IPS-NIHi7 (cell line): ENCODE data around the gene UBR2.
"Not testable (repeated sequence)": the region's sequence is repeated elsewhere in the genome, so short reads cannot be mapped to it uniquely, and the experiment has no call there.

Experiments used
- DNase-seq: peaks from one replicate; pipeline ENCODE4 v3.0.0; 2012; ENCODE audit warnings: mixed read lengths; ENCODE audit errors: extremely low spot score

UBR2 gene

GRCh38 chr6:42618105-42618504 is 54.3 kb downstream of the UBR2 start:
- DNase-seq = peak; percentile 10

- DNase-seq = peak; percentile 31
Observed at GRCh38 chr6:42618686-42619085, 54.9 kb downstream of the UBR2 start.

GRCh38 chr6:42619963-42620362 is 56.1 kb downstream of the UBR2 start:
- DNase-seq = no peak

GRCh38 chr6:42624601-42625000 is 60.8 kb downstream of the UBR2 start:
- no peak for DNase-seq

- no peak for DNase-seq
Observed at GRCh38 chr6:42627044-42627443, 63.2 kb downstream of the UBR2 start.

GRCh38 chr6:42627674-42628073 is 63.8 kb downstream of the UBR2 start:
- no peak for DNase-seq

GRCh38 chr6:42628604-42629003 is 64.8 kb downstream of the UBR2 start:
- DNase-seq = no peak

GRCh38 chr6:42629845-42630244 is 66.0 kb downstream of the UBR2 start:
- no peak for DNase-seq

GRCh38 chr6:42637681-42638080 is 73.9 kb downstream of the UBR2 start:
- DNase-seq = no peak

GRCh38 chr6:42642794-42643193 is 79.0 kb downstream of the UBR2 start:
- no peak for DNase-seq

GRCh38 chr6:42644211-42644610 is 80.4 kb downstream of the UBR2 start:
- DNase-seq = no peak

- no peak for DNase-seq
Observed at GRCh38 chr6:42652024-42652746, 88.4 kb downstream of the UBR2 start.

GRCh38 chr6:42653851-42654250 is 90.0 kb downstream of the UBR2 start:
- DNase-seq = no peak

GRCh38 chr6:42659806-42660205 is 96.0 kb downstream of the UBR2 start:
- DNase-seq = no peak

- DNase-seq = peak; percentile 81
Observed at GRCh38 chr6:42661540-42662153, 97.8 kb downstream of the UBR2 start.

GRCh38 chr6:42664718-42665117 is 100.9 kb downstream of the UBR2 start:
- DNase-seq = no peak

- not testable (repeated sequence) for DNase-seq
Observed at GRCh38 chr6:42674368-42674767, 110.5 kb downstream of the UBR2 start.

GRCh38 chr6:42674780-42675179 is 111.0 kb downstream of the UBR2 start:
- no peak for DNase-seq

GRCh38 chr6:42679358-42679757 is 115.5 kb downstream of the UBR2 start:
- no peak for DNase-seq

GRCh38 chr6:42688281-42688680 is 124.5 kb downstream of the UBR2 start:
- DNase-seq = no peak

- no peak for DNase-seq
Observed at GRCh38 chr6:42689371-42689770, 125.5 kb downstream of the UBR2 start.

- no peak for DNase-seq
Observed at GRCh38 chr6:42690151-42690702, 126.4 kb downstream of the UBR2 start.

GRCh38 chr6:42690872-42691271 is 127.0 kb downstream of the UBR2 start:
- DNase-seq = no peak
